Measurements from ENCODE around the gene FXYD2. TPM values are rescaled to one million over a fixed set of nuclear protein-coding genes. Genes with fewer than 3 reads are reported as not detected.

The FXYD2 gene
- total RNA-seq, 1 donor from 2014 or later: 0.62 TPM

DNA sequence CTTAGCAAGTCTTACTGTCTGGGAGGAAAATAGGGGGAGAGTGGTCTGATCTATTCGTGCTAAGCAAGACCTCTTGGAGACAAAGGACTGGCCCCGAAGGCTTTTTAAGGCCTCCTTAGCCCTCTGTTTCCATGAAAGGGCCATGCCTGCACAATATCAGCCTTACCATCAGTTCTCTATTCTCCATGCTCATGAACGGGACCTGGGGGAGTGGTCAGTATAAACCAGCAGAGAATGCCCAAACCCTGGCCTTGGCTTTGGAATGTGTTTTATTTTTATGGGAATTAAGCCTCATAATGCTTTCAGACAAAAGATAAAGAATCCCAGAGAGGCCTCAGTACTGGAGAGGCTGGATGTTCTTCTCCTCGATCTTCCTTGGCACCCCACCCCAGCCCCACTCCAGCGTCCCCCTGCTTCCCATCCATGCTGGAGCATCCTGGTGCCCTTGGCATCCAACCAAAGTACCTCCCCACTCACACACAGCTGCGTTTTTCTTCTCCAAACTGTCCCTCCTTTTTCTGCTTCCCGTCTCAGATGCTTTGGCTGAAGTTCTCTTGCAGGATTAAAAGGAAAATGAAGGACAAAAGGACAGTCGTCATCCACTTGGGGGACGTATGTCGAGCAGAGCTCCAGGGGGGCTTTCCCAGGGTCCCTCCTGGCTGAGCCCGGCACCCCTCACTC is 33.3 kb upstream of the FXYD2 start:
- no peak for DNase-seq

DNA sequence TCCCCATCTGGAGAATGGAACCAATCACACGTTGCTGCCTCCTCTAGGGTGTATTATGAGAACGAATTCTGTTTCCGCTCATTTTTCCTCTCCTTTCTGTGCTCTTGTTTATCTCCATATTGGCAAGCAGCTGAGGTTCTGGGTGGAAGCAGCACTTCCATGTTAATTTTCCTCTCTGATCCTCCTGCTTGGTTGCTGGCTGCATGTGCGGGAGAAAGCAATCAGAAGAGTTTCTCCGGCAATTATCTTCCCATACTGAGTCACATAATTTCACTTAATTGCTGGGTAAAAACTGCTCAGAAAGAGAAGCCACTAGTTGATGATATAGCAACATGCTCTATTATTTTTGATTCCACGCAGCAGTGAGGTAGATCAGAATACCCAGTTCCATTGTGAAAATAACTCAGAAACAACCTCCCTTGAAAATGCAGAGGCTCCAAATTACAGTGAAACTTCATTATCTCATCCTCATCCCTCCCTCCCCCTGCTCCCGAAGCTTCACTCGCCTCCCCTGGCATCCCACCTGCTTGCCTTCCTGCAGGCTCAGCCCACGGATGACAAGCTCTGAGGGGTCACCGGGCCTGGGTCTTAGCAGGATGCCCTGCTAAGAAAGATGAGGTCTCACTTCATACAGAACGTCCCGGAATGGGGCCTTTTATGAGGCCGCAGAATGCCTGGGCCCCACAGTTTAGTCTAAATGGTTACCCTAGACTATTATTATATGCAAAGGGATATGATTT is 31.5 kb upstream of the FXYD2 start:
- no peak for DNase-seq

DNA sequence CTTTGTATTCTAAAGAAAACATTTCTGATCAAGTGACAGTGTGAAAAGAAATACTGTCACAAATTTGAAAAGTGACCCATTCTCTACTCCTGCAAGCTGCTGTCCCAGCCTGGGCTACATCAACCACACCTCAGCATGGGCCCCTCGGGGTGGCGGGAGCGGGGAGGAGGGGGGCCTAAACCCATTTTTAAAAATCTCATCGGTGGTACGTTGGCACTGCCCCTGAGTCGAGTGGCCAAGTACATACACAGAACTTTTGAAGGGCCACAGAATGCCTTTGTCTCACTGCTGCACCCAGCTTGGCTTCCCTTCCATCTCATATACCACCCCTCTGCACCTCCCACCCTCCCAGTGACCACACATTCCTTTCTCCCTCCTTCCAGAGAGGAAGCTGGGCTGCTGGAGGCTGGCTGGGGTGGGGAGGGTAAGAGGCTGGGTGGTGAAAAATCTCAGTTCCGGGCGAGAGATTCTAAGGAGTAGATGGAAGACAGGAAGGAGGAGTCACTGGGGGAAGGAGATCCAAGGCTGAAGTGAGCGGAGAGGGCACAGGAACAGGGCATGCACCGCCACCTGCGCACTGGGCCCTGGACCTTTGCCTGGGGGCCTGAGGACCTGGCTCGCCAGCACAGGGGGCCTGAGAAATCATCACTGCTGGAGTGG is 30.8 kb upstream of the FXYD2 start:
- no peak for DNase-seq

DNA sequence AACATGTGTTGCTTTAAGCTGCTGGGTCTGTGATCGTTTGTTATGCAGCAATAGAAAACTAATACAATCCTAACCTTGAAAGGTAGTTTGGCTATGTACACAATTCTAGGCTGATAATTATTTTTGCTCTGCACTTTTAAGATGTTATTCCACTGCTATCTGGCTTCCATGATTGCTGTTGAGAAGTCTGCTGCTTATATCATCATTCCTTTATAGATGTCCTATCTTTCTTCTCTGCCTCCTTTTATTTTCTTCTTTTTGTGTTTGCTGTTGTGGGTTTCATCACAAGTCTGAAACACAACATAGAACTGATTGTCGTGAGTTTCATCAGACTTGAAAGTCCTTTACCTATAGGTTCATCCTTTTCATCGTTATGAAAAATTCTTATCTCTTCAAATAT is 27.8 kb upstream of the FXYD2 start:
- DNase-seq: no peak

- no peak for DNase-seq
Observed at GRCh38 chr11:117851852-117852251, 27.3 kb upstream of the FXYD2 start.

DNA sequence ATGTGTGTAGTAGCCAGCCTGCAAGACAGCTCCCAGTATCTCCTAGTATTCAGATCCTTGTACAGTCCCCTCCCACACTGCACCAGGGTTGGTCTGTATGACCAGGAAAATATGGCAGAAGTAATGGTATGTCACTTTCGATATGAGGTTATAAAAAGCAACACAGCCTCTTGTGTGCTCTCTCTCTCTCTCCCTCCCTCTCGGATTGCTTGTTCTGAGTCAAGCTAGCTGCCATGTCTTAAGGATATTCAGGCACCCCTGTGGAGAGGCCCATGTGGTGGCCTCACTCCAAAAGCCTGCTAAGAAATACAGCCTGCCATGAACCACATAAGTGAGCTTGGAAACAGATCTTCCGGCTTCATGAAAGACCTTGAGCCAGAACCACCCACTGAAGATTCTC is 26.6 kb upstream of the FXYD2 start:
- no peak for DNase-seq

DNA sequence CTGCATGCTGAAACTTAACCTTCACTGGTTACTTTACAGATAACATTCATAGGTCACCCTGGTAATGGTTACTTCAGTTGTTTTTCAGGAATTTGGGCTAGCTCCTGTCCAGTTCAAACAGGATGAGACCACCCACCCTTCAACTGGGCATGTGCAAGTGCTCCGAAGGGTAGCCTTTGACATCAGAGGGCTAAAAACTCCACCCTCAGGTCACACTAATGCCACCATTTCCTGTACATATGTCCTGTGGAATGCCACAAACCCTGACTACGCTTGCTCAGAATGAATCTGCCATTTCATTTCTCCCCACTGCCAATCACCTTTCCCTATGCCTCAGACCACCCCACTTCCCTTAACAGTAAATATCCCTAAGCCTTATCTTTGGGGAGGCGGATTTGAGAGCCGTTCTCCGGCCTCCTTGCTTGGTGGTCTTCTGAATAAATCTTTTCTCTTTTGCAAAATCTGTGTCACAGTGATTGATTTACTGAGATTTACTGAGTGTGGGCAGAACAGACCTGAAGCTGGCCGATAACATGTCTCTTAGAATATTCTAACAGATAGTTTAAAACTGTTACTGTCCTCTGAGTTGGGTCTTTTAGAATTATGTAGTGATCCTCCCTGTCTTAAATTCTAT is 25.4 kb upstream of the FXYD2 start:
- no peak for DNase-seq

- peak; percentile 67 for DNase-seq
Observed at GRCh38 chr11:117843666-117844484, 19.3 kb upstream of the FXYD2 start.

- no peak for DNase-seq
Observed at GRCh38 chr11:117842131-117842941, 17.8 kb upstream of the FXYD2 start.

DNA sequence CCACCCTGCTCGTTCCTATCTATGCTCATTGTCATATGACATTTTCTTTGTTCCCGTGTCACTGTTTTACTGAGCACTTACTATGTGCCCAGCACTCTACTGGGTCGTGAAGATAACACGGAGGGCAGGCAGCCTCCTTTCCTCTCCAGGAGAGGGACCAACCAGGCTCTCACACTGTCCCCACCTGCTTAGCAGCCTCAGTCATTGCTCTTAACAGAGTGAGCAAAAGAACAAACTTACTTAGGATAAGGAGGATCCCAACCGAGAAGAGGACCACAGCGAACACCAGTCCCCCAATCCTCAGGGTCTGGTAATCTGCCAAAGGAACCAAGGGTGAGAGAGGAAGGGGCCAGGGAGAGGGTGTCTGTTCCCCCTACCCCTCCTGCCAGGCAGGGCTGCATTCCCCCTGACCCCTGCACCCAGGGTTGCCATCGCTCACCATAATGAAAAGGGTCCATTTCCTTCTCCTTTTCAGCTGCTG is 17.0 kb upstream of the FXYD2 start:
- DNase-seq: no peak

- DNase-seq: no peak
Observed at GRCh38 chr11:117840881-117841550, 16.5 kb upstream of the FXYD2 start.

- DNase-seq: no peak
Observed at GRCh38 chr11:117839936-117840813, 15.6 kb upstream of the FXYD2 start.

DNA sequence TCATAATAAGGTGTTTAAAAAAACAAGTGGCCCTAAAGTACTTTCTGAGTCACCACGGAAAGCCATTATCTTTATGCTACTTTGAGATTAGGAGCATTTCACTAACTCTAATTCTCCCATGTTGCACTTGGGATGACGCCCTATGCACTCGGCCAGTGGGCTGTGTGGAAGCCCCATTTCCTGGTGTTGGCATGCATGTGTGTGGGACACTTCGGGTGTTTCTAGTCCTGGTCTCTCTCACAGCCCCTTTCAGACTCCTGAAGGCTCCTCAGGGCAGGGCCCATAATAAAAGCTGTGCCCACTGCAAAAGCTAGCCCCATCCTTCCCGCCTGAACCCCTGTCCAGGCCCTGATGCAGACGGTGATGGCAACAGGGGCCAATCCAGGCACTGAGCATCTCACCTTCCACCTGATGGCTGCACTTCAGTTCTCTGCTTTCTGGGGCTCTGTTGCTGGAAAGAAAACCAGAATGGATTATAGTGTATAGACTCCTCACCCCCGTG is 14.9 kb upstream of the FXYD2 start:
- DNase-seq: no peak

GRCh38 chr11:117838901-117839300 is 14.4 kb upstream of the FXYD2 start:
- no peak for DNase-seq

- DNase-seq: no peak
Observed at GRCh38 chr11:117837791-117838190, 13.2 kb upstream of the FXYD2 start.

- DNase-seq: no peak
Observed at GRCh38 chr11:117837070-117837776, 12.7 kb upstream of the FXYD2 start.

DNA sequence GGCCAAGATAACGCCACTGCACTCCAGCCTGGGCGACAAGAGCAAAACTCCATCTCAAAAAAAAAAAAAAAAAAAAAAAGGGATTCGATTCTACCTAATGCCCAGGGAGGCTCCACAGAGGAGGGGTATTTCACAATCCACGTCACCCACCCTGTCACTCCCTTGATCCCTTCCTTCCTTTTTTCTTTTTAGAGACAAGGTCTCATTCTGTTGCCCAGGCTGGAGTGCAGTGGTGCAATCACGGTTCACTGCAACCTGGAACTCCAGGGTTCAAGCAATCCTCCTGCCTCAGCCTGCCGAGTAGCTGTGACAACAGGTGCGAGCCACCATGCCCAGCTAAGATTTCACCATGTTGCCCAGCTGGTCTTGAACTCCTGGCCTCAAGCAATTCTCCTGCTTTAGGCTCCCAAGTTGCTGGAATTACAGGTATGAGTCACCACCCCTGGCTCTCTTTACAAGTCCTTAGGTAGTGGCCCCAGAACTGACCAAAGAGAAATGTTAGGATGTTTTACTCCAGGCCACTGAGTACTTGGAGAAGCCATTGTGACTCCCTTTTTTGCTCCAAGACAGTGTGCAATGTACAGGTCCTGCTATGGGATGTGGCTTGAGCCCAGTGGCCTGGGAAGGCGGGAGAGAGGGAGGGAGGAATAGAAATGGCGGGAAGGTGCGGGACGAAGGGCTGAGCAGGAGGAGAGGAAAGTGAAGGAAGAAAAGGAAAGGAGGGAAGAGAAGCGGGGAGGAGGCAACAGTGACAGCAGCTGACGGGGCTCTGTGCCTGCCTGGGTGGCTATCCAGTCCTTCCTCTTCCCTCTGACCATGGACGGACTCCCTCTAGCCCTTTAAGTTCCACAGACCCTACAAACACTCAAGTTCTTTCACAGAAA is 11.8 kb upstream of the FXYD2 start:
- no peak for DNase-seq

DNA sequence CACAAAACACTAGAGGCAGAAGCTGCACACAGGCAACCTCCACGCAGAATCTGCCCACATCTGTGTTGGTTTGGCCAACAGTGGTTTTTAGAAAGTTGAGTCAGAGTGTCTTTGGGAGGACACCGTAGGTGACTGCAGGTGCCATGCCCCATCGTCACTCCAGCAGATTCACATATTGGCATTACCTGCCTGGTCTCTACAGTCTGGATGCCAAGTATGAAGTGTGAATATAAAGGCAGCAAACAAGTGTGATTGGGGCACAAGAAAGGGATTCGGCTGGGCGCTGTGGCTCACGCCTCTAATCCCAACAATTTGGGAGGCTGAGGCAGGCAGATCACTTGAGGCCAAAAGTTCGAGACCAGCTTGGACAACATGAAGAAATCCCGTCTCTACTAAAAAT is 11.0 kb upstream of the FXYD2 start:
- no peak for DNase-seq
